ENCODE results near the gene MSANTD2.

The MSANTD2 gene

GRCh38 chr11:124718801-124719200, 81.4 kb downstream of the MSANTD2 start:
- TF ChIP-seq CTCF (IDR thresholded peaks at IDR 0.05; ENCODE audit: low read depth, low read length) = no peak
- H3K4me3 ChIP-seq (ENCODE audit: low read depth, low read length) = peak overlapping the region; percentile 53

DNA sequence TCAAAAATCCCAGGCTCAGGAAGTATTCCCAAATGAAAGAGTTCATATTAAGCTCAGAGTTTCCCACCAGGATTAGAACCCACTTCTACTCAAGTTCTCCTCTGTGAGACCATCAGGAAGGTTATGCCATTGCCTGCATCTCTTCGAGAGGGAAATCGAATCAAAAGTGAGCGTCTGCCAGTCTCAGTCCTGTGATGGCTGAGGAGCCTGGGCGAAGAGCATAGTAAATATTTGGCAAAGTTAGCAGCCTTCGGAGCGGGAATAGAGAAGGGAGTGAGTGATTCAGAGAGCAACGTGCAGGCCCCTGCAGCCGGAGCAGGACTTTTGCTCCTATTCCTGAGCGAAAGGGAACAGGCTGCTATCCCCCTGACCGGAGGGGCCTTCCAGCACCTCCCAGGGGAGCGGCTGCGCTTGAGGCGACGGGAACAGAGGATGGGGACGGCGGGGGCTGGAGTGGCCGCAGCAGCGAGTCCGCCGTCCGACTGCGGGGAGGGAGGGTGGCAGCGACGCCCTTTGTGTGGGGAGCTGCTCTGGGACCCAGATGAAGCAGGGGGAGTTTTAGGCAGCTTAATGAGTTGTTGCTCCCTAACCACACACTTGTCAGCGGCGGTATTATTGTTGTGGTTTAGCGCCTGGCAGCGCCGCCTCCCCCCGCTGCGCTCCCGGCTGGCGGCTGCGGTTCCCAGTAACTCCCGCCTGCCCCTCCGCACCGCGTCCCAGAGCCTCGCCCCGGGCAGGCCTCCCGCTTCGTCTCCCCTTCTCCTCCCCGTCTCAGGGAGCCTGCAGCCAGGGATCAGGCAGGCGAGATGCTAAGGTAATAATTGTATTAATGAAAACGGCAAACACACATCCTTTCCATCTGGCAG, 82.2 kb downstream of the MSANTD2 start:
- no peak for TF ChIP-seq CTCF (IDR thresholded peaks at IDR 0.05; ENCODE audit: low read depth, low read length)

GRCh38 chr11:124717421-124717785, 82.8 kb downstream of the MSANTD2 start:
- peak overlapping the region; percentile 53 for H3K4me3 ChIP-seq (ENCODE audit: low read depth, low read length)
- no peak for TF ChIP-seq CTCF (IDR thresholded peaks at IDR 0.05; ENCODE audit: low read depth, low read length)

More for the DNA sequence above, 82.2 kb downstream of the MSANTD2 start:
- peak overlapping the region; percentile 53 for H3K4me3 ChIP-seq (ENCODE audit: low read depth, low read length)

- no peak for TF ChIP-seq CTCF (IDR thresholded peaks at IDR 0.05; ENCODE audit: low read depth, low read length)
- H3K4me3 ChIP-seq (ENCODE audit: low read depth, low read length) = no peak overlapping the region
Observed at GRCh38 chr11:124716591-124716990, 83.6 kb downstream of the MSANTD2 start.

Measured in WI38 (cell line).